WTC11 (cell line): ENCODE measurements around the gene KRT72.

Experiments
- CBFB ChIP-seq: sonication (generic); formaldehyde crosslinking; IDR thresholded peaks from 2 replicates; pipeline ENCODE4 v1.8.1; 2022; ENCODE audit warnings: mild to moderate bottlenecking, low read depth, missing genetic modification reagents
- CREB1 ChIP-seq: sonication (generic); formaldehyde crosslinking; IDR thresholded peaks from 2 replicates; pipeline ENCODE4 v1.8.0; 2023; ENCODE audit warnings: mild to moderate bottlenecking, missing genetic modification reagents
- ELF4 ChIP-seq: sonication (generic); formaldehyde crosslinking; IDR thresholded peaks from 2 replicates; pipeline ENCODE4 v1.8.1; 2022; ENCODE audit warnings: low read depth, mild to moderate bottlenecking, moderate library complexity, missing genetic modification reagents
- JUN ChIP-seq: sonication (generic); formaldehyde crosslinking; IDR thresholded peaks from 2 replicates; pipeline ENCODE4 v1.8.0; 2023; ENCODE audit warnings: mild to moderate bottlenecking, missing genetic modification reagents
- TP53 ChIP-seq: sonication (generic); formaldehyde crosslinking; IDR thresholded peaks from 2 replicates; pipeline ENCODE4 v1.8.1; 2023; ENCODE audit warnings: mild to moderate bottlenecking, missing genetic modification reagents
- TF ChIP-seq, protein P1 (sequence below): fragments of 200-600 bp; IDR thresholded peaks from 2 replicates; pipeline ENCODE4 v1.8.0; 2022; ENCODE audit warnings: antibody characterized with exemption
- TF ChIP-seq, protein P2 (sequence below): sonication (generic); formaldehyde crosslinking; IDR thresholded peaks from 2 replicates; pipeline ENCODE4 v1.8.1; 2022; ENCODE audit warnings: low read depth, missing genetic modification reagents, borderline replicate concordance
- TF ChIP-seq, protein P3 (sequence below): sonication (generic); formaldehyde crosslinking; IDR thresholded peaks from 2 replicates; pipeline ENCODE4 v1.8.1; 2022; ENCODE audit warnings: low read depth, mild to moderate bottlenecking, moderate library complexity, missing genetic modification reagents, borderline replicate concordance

DNA sequence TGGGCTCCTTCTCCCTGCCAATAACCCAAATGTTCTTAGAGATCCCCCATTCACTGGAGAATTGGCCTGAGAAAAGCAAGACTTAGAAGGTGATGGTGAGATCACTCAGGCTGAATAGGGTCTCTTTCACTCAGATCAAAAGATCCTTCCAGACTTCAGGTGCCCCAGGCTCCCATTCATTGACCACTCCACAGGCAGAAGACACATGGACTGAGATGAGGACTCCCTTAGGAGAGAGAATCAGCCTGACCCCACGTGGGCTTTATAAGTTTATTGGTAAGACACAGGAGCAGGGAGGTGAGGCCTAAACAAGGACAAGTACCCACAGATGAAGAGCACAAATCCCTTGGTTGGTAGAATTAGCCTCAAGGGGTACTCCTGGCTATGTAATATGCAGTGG lies 6.1 kb upstream of the KRT72 start:
- TF ChIP-seq, protein P1, sequence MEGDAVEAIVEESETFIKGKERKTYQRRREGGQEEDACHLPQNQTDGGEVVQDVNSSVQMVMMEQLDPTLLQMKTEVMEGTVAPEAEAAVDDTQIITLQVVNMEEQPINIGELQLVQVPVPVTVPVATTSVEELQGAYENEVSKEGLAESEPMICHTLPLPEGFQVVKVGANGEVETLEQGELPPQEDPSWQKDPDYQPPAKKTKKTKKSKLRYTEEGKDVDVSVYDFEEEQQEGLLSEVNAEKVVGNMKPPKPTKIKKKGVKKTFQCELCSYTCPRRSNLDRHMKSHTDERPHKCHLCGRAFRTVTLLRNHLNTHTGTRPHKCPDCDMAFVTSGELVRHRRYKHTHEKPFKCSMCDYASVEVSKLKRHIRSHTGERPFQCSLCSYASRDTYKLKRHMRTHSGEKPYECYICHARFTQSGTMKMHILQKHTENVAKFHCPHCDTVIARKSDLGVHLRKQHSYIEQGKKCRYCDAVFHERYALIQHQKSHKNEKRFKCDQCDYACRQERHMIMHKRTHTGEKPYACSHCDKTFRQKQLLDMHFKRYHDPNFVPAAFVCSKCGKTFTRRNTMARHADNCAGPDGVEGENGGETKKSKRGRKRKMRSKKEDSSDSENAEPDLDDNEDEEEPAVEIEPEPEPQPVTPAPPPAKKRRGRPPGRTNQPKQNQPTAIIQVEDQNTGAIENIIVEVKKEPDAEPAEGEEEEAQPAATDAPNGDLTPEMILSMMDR: no peak
- no peak for TF ChIP-seq ELF4 (CRISPR knock-in tag)
- TF ChIP-seq, protein P2, sequence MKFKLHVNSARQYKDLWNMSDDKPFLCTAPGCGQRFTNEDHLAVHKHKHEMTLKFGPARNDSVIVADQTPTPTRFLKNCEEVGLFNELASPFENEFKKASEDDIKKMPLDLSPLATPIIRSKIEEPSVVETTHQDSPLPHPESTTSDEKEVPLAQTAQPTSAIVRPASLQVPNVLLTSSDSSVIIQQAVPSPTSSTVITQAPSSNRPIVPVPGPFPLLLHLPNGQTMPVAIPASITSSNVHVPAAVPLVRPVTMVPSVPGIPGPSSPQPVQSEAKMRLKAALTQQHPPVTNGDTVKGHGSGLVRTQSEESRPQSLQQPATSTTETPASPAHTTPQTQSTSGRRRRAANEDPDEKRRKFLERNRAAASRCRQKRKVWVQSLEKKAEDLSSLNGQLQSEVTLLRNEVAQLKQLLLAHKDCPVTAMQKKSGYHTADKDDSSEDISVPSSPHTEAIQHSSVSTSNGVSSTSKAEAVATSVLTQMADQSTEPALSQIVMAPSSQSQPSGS: no peak
- TF ChIP-seq JUN (CRISPR knock-in tag): no peak
- TF ChIP-seq, protein P3, sequence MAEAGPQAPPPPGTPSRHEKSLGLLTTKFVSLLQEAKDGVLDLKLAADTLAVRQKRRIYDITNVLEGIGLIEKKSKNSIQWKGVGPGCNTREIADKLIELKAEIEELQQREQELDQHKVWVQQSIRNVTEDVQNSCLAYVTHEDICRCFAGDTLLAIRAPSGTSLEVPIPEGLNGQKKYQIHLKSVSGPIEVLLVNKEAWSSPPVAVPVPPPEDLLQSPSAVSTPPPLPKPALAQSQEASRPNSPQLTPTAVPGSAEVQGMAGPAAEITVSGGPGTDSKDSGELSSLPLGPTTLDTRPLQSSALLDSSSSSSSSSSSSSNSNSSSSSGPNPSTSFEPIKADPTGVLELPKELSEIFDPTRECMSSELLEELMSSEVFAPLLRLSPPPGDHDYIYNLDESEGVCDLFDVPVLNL: no peak
- no peak for TF ChIP-seq CREB1 (CRISPR knock-in tag)
- no peak for TF ChIP-seq CBFB
- TF ChIP-seq TP53: no peak
